GM06990 (cell line): ENCODE measurements around the gene HMGN3.

Experiments
- DNase-seq: peaks from one replicate; pipeline ENCODE4 v3.0.0-alpha.2; 2011; ENCODE audit not compliant: insufficient read length; ENCODE audit errors: extremely low read depth
- H3K27me3 ChIP-seq: replicated peaks from 2 replicates; pipeline ENCODE4 v1.6.0; 2011; ENCODE audit warnings: low read length; ENCODE audit not compliant: control insufficient read depth, insufficient read depth
- H3K36me3 ChIP-seq: 2 replicates; pipeline ENCODE4 v1.5.1; 2011; ENCODE audit warnings: low read length; ENCODE audit not compliant: control insufficient read depth, insufficient read depth
- H3K4me3 ChIP-seq: replicated peaks from 2 replicates; pipeline ENCODE4 v1.5.1; 2011; ENCODE audit warnings: low read depth, mild to moderate bottlenecking, control low read depth, low read length
- CTCF ChIP-seq: IDR thresholded peaks from 2 replicates; pipeline ENCODE4 v1.5.1; 2011; ENCODE audit warnings: low read length, control low read depth, mild to moderate bottlenecking, inconsistent platforms; ENCODE audit not compliant: insufficient read depth, poor library complexity, severe bottlenecking

Gene HMGN3

GRCh38 chr6:79158856-79159516, 75.5 kb downstream of the HMGN3 start:
- DNase-seq, result no peak
- Histone ChIP-seq H3K27me3 (no peaks in the 10 kb centered on the region), H3K36me3 (no peaks in the 10 kb centered on the region), H3K4me3 (no peak overlapping the region)
- TF ChIP-seq CTCF, result no peak

GRCh38 chr6:79157961-79158644, 76.4 kb downstream of the HMGN3 start:
- Histone ChIP-seq H3K36me3 (no peaks in the 10 kb centered on the region), H3K4me3 (no peak overlapping the region), H3K27me3 (no peaks in the 10 kb centered on the region)
- TF ChIP-seq CTCF, result no peak
- DNase-seq, result no peak

- Histone ChIP-seq H3K4me3 (no peak overlapping the region), H3K36me3 (no peaks in the 10 kb centered on the region), H3K27me3 (no peaks in the 10 kb centered on the region)
- DNase-seq, result no peak
- TF ChIP-seq CTCF, result no peak
Measured at GRCh38 chr6:79152269-79152737, 82.2 kb downstream of the HMGN3 start.
